Mesodermal cell (in vitro differentiated cells): Measurements from ENCODE around the gene CLEC19A.
A peak's percentile ranks its signal among the peaks of the same experiment; 100 is the strongest.

Experiments used
- H3K27ac ChIP-seq: 2 replicates; pipeline ENCODE4 v1.7.0; 2013; ENCODE audit warnings: mild to moderate bottlenecking, low read depth, low read length, moderate library complexity; ENCODE audit not compliant: severe bottlenecking
- H3K36me3 ChIP-seq: 2 replicates; pipeline ENCODE4 v1.7.1; 2013; ENCODE audit warnings: mild to moderate bottlenecking, low read length, moderate library complexity; ENCODE audit not compliant: control insufficient read depth, insufficient read depth
- H3K4me1 ChIP-seq: one replicate; pipeline ENCODE4 v1.7.1; 2013; ENCODE audit warnings: mild to moderate bottlenecking, low read length; ENCODE audit not compliant: insufficient read depth, control insufficient read depth, poor library complexity, severe bottlenecking
- H3K4me3 ChIP-seq: 2 replicates; pipeline ENCODE4 v1.7.0; 2013; ENCODE audit warnings: low read length, control low read depth, mild to moderate bottlenecking; ENCODE audit not compliant: insufficient read depth, poor library complexity, severe bottlenecking; ENCODE audit errors: extremely low read depth
- H3K9me3 ChIP-seq: 2 replicates; pipeline ENCODE4 v1.7.1; 2013; ENCODE audit warnings: mild to moderate bottlenecking, low read length, moderate library complexity; ENCODE audit not compliant: control insufficient read depth
- WGBS, 2 experiments: methylation state at CpG; one replicate each; pipeline ENCODE4 v1.1.5; 2013; ENCODE audit warnings: missing lambda C conversion rate in 2 of 2; ENCODE audit not compliant: insufficient coverage in 2 of 2; 5-methylcytosine and 5-hydroxymethylcytosine counted together

The CLEC19A gene

DNA sequence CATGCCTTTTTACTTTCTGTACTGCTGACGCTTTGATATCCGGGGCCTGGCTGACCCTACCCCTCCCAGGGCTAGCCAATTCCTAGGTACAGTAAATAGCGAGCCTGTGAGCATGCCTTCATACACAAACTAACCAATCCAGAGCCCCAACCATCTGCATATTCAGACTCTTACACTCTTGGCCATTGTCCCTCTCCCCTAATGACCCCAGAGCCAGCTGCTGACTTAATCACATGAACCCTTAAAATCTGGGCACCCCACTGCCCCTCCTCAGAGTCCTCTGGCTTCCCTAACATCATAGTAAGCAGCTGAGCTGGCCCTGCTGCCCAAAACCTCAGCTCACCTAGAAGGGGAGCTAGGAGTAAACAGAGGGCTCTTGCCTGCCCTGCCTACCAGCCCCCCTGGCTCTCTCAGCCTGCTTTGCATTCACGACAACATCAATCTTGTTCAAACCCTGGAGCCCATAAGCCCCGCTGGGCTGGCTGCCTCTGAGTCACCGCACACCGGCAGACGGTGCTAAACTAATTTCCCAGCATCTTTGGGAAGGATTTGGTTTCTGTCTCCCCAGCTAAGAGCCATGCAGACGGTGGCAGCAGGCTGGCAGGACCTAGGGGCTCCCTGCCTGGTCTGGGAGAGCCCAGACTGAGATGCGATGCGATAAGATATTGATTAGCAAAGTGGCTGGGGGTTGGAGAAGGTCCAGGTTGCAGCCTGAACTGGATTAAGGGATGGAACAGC lies 63.2 kb downstream of the CLEC19A start:
- 15% methylated on average over 8 to 9 of the region's 11 CpGs for WGBS, 2 experiments
- Histone ChIP-seq H3K4me3 (no peak overlapping the region), H3K4me1 (peaks cover 11% of the 10 kb centered on the region)

DNA sequence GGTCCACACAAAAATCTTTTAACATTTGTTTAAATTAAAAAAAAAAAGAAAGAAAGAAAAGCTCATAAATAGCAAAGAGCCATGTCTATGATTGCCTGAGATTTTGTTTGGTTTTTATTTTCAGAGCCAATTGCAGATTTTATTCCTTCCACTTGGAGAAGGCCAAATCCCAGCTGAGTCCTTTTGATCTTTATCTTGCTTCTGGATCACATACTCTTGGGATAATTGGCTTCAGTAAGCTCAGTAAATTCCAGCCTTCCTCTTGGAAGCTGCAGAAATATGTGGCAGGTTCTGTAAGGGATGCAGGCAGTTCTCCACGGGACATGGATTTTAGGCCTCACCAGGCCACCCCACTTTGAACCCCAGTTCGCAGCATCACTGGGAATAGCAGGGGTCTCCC lies 68.8 kb downstream of the CLEC19A start:
- H3K9me3 ChIP-seq, result no peaks in the 10 kb centered on the region
- no peaks in the 10 kb centered on the region for H3K36me3 ChIP-seq
- H3K4me3 ChIP-seq, result no peak overlapping the region
- H3K4me1 ChIP-seq, result peaks cover 13% of the 10 kb centered on the region
- H3K27ac ChIP-seq, result peak overlapping the region; percentile 52
- WGBS, 2 experiments, result 57 to 75% methylated on average over 1 to 2 of the region's 2 CpGs

More for the DNA sequence above, 63.2 kb downstream of the CLEC19A start:
- peak overlapping the region; percentile 77 for H3K27ac ChIP-seq
- H3K9me3 ChIP-seq, result no peaks in the 10 kb centered on the region
- no peaks in the 10 kb centered on the region for H3K36me3 ChIP-seq

DNA sequence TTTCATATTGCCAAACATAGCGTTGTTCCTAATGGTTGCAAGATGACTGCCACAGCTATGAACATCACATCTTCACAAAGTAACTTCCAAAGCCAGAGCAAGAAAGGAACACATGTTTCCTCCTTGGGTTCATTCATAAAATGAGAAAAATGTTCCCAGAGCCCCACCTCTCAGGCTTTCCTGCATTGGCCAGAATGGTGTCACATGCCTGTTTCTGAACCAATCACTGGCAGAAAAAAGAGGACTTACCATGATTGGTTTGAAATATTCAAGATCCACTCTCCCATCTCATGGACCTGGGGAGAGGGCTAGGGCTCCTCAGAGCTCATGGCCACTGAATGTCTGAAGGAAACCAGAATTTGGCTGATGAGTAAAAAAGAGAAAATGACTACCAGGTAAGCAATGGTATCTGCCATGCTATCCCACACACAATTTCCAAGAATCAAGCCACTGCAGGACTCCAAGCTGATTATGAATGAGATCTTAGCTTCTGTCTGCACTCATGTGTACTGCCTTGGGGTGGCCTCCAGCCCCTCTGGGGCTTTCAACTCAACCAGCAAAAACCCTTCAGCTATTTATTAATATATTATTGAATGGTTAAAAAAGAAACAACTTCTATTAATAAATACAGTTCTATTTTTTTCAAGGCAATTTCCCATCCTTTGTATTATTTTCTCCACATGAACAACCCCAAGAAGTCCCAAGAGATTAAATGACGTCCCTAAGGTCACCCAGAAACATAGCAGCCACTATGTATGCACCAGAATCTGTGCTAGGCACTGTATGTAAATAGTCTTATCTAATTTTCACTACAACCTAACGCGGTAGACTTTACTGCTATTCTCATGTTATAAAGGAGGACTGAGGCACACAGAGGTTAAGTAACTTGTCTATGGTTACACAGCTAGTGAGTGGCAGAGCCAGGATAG lies 70.8 kb downstream of the CLEC19A start:
- Histone ChIP-seq H3K27ac (no peak overlapping the region), H3K4me3 (no peak overlapping the region), H3K4me1 (peaks cover 13% of the 10 kb centered on the region), H3K36me3 (no peaks in the 10 kb centered on the region), H3K9me3 (no peaks in the 10 kb centered on the region)
- 100% methylated on average over 1 of the region's 4 CpGs; no CpG with 5 or more reads in 1 of the 2 experiments for WGBS, 2 experiments

DNA sequence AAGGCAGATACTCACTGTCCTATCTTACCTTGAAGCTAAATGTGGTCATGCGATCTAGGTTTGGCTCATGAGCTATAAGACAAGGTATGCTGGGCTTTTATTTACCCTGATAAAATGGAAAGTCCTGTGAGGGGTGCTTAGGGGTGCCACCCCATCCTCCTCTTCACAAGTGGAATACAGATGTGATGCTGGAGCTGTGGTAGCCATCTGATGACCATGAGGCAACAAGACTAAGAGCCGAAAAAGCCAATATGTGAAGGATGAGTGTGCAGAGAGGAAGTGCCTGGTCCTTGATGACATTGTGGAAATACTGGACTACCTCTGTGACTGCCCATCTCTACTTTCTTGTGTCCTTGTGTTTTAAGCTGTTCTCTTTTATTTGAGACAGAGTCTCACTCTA lies 74.0 kb downstream of the CLEC19A start:
- peaks cover 4% of the 10 kb centered on the region for H3K4me1 ChIP-seq
- H3K27ac ChIP-seq, result no peak overlapping the region
- 100% methylated on average over 1 of the region's 2 CpGs; no CpG with 5 or more reads in 1 of the 2 experiments for WGBS, 2 experiments

More for the DNA sequence above, 74.0 kb downstream of the CLEC19A start:
- Histone ChIP-seq H3K4me3 (no peak overlapping the region), H3K36me3 (no peaks in the 10 kb centered on the region), H3K9me3 (no peaks in the 10 kb centered on the region)
